ENCODE data around the gene LILRA5. TPM values are rescaled to one million over a fixed set of nuclear protein-coding genes. Genes with fewer than 3 reads are reported as not detected.

Gene LILRA5
- total and polyA plus RNA-seq, 2 of the 8 experiments (the other 6 are each of a cell fraction or from before 2014, with no cell fraction given), result not detected

DNA sequence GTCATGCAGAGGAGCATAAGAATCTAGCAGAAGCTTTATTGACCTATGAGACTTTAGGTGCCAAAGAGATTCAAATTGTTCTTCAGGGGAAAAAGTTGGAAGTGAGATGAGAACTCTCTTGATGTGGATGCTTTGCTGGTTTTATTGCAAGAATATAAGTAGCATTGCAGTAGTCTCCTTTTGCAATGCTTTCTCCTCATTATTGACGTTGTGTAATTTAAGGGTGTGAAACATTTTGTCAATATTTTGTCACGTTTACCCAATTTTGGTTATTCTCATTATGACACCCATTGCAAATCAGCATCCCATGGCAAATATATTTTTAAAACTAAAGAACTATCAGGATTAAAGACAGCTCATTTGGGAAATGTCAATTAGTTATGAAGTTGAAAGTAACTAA is 44.0 kb downstream of the LILRA5 start (continued):
- TF ChIP-seq, protein P1, sequence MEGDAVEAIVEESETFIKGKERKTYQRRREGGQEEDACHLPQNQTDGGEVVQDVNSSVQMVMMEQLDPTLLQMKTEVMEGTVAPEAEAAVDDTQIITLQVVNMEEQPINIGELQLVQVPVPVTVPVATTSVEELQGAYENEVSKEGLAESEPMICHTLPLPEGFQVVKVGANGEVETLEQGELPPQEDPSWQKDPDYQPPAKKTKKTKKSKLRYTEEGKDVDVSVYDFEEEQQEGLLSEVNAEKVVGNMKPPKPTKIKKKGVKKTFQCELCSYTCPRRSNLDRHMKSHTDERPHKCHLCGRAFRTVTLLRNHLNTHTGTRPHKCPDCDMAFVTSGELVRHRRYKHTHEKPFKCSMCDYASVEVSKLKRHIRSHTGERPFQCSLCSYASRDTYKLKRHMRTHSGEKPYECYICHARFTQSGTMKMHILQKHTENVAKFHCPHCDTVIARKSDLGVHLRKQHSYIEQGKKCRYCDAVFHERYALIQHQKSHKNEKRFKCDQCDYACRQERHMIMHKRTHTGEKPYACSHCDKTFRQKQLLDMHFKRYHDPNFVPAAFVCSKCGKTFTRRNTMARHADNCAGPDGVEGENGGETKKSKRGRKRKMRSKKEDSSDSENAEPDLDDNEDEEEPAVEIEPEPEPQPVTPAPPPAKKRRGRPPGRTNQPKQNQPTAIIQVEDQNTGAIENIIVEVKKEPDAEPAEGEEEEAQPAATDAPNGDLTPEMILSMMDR (IDR thresholded peaks at IDR 0.05; ENCODE audit: control extremely low read depth in 1 of 3, insufficient read depth in 1 of 3, low read depth in 1 of 3, low read length in 3 of 3), result no peak
- TF ChIP-seq JUN (IDR thresholded peaks at IDR 0.05; ENCODE audit: low read depth, low read length), result no peak

Data from H1 (cell line).